HEK293 (cell line): ENCODE results near the gene PHC3.

Experiments used
- CTCF ChIA-PET: fragments of 350-600 bp; formaldehyde crosslinking; extraction: SDS; loops from one replicate; lab custom pipeline; 2021; ENCODE audit warnings: antibody characterized with exemption; lab: Yijun Ruan, JAX
- POLR2A ChIA-PET: fragments of 300-600 bp; formaldehyde crosslinking; extraction: SDS; loops from one replicate; lab custom pipeline; 2020; ENCODE audit warnings: antibody characterized with exemption, inconsistent platforms; lab: Yijun Ruan, JAX
- H3K27ac ChIP-seq: fragments of 200-500 bp; sonication (Bioruptor generic); 2 replicates; pipeline ENCODE4 v1.5.1; 2014; ENCODE audit warnings: low read depth, low read length, control low read depth, inconsistent platforms; ENCODE audit errors: extremely low read depth
- H3K36me3 ChIP-seq, 2 experiments: fragments of 200-500 bp in 1 of 2; sonication (Bioruptor generic) in 1 of 2; 1 replicate in 1 of 2; 2 replicates in 1 of 2; pipeline ENCODE4 v1.5.1; 2014 to 2017; ENCODE audit warnings: inconsistent platforms in 2 of 2, low read length in 2 of 2; ENCODE audit not compliant: control insufficient read depth in 2 of 2, insufficient read depth in 1 of 2
- H3K4me1 ChIP-seq: fragments of 200-500 bp; sonication (Bioruptor generic); 2 replicates; pipeline ENCODE4 v1.5.1; 2014; ENCODE audit warnings: mild to moderate bottlenecking, low read length, inconsistent platforms; ENCODE audit not compliant: control insufficient read depth, insufficient read depth
- H3K4me3 ChIP-seq: 2 replicates; pipeline ENCODE4 v1.5.1; 2011; ENCODE audit warnings: low read depth, mild to moderate bottlenecking, control low read depth, low read length, moderate library complexity
- H3K9me3 ChIP-seq: fragments of 200-500 bp; sonication (Bioruptor generic); 2 replicates; pipeline ENCODE4 v1.5.1; 2014; ENCODE audit warnings: low read depth, low read length, inconsistent platforms; ENCODE audit not compliant: control insufficient read depth, insufficient read depth
- BCL11A ChIP-seq: fragments of 450-650 bp; formaldehyde crosslinking; IDR thresholded peaks from 2 replicates; pipeline ENCODE4 v1.5.1; 2016; ENCODE audit warnings: low read depth, missing biosample characterization, missing genetic modification characterization
- HIC1 ChIP-seq: fragments of 450-650 bp; formaldehyde crosslinking; IDR thresholded peaks from 2 replicates; pipeline ENCODE4 v1.5.1; 2016; ENCODE audit warnings: missing biosample characterization, missing genetic modification characterization
- MYNN ChIP-seq: fragments of 450-650 bp; formaldehyde crosslinking; IDR thresholded peaks from 2 replicates; pipeline ENCODE4 v1.5.1; 2016; ENCODE audit warnings: missing biosample characterization, missing genetic modification characterization, borderline replicate concordance
- TSHZ1 ChIP-seq: fragments of 450-650 bp; formaldehyde crosslinking; IDR thresholded peaks from 2 replicates; pipeline ENCODE4 v1.5.1; 2016; ENCODE audit warnings: missing biosample characterization, missing genetic modification characterization, borderline replicate concordance
- ZBTB1 ChIP-seq: fragments of 450-650 bp; formaldehyde crosslinking; IDR thresholded peaks from 2 replicates; pipeline ENCODE4 v1.5.1; 2016; ENCODE audit warnings: missing biosample characterization, missing genetic modification characterization
- ZBTB21 ChIP-seq: fragments of 450-650 bp; formaldehyde crosslinking; IDR thresholded peaks from 2 replicates; pipeline ENCODE4 v1.5.1; 2017; ENCODE audit warnings: missing biosample characterization, missing genetic modification characterization
- ZFHX2 ChIP-seq: fragments of 450-650 bp; formaldehyde crosslinking; conservative IDR thresholded peaks from 2 replicates; pipeline ENCODE4 v1.5.1; 2016; ENCODE audit warnings: missing biosample characterization, missing genetic modification characterization
- ZNF133 ChIP-seq: fragments of 450-650 bp; formaldehyde crosslinking; IDR thresholded peaks from 2 replicates; pipeline ENCODE4 v1.5.1; 2016; ENCODE audit warnings: missing biosample characterization, missing genetic modification characterization
- ZNF394 ChIP-seq: fragments of 450-650 bp; formaldehyde crosslinking; IDR thresholded peaks from 2 replicates; pipeline ENCODE4 v1.5.1; 2016; ENCODE audit warnings: missing biosample characterization, missing genetic modification characterization, mild to moderate bottlenecking, moderate library complexity, borderline replicate concordance
- ZNF514 ChIP-seq: fragments of 450-650 bp; formaldehyde crosslinking; IDR thresholded peaks from 2 replicates; pipeline ENCODE4 v1.5.1; 2016; ENCODE audit warnings: missing biosample characterization, missing genetic modification characterization
- ZNF571 ChIP-seq: fragments of 450-650 bp; formaldehyde crosslinking; IDR thresholded peaks from 2 replicates; pipeline ENCODE4 v1.5.0; 2017; ENCODE audit warnings: missing biosample characterization, missing genetic modification characterization
- ZNF629 ChIP-seq: fragments of 450-650 bp; formaldehyde crosslinking; IDR thresholded peaks from 2 replicates; pipeline ENCODE4 v1.5.1; 2017; ENCODE audit warnings: missing biosample characterization, missing genetic modification characterization
- ZNF658 ChIP-seq: fragments of 450-650 bp; formaldehyde crosslinking; IDR thresholded peaks from 2 replicates; pipeline ENCODE4; 2016; ENCODE audit warnings: missing biosample characterization, missing genetic modification characterization
- ZNF747 ChIP-seq: fragments of 450-650 bp; formaldehyde crosslinking; IDR thresholded peaks from 2 replicates; pipeline ENCODE4 v1.5.1; 2016; ENCODE audit warnings: missing biosample characterization, missing genetic modification characterization
- TF ChIP-seq, protein P1 (sequence below): fragments of 450-650 bp; formaldehyde crosslinking; IDR thresholded peaks from 2 replicates; pipeline ENCODE4 v1.5.1; 2016; ENCODE audit warnings: missing biosample characterization, missing genetic modification characterization
- TF ChIP-seq, protein P2 (sequence below): fragments of 450-650 bp; formaldehyde crosslinking; IDR thresholded peaks from 2 replicates; pipeline ENCODE4 v1.5.1; 2016; ENCODE audit warnings: missing biosample characterization, missing genetic modification characterization
- TF ChIP-seq, protein P3 (sequence below): fragments of 450-650 bp; formaldehyde crosslinking; IDR thresholded peaks from 2 replicates; pipeline ENCODE4 v1.5.1; 2016; ENCODE audit warnings: missing biosample characterization, missing genetic modification characterization

PHC3 gene

GRCh38 chr3:170179432-170179831, 2.1 kb downstream of the PHC3 start:
- no peaks in the 10 kb centered on the region for H3K9me3 ChIP-seq
- ChIA-PET POLR2A (no interaction called here), CTCF (interaction anchor here (0.6 to 1.1 kb wide), 3 partner anchors 202 to 234 kb away, joined by 3 read pairs; no protein-coding TSS in a partner anchor)
- no peaks in the 10 kb centered on the region for H3K4me1 ChIP-seq
- no peak overlapping the region for H3K27ac ChIP-seq
- peaks cover 21 to 43% of the 10 kb centered on the region in 2 experiments for H3K36me3 ChIP-seq
- H3K4me3 ChIP-seq, result no peak overlapping the region
- TF ChIP-seq ZFHX2 (tag by site-specific recombination) (no peak), ZNF394 (tag by site-specific recombination) (no peak), ZNF629 (tag by site-specific recombination) (no peak), ZBTB1 (tag by site-specific recombination) (no peak), ZNF658 (no peak), BCL11A (tag by site-specific recombination) (no peak), ZBTB21 (no peak), ZNF747 (no peak), HIC1 (tag by site-specific recombination) (no peak), ZNF133 (no peak), ZNF571 (tag by site-specific recombination) (no peak), TSHZ1 (tag by site-specific recombination) (no peak)
- TF ChIP-seq, protein P1, sequence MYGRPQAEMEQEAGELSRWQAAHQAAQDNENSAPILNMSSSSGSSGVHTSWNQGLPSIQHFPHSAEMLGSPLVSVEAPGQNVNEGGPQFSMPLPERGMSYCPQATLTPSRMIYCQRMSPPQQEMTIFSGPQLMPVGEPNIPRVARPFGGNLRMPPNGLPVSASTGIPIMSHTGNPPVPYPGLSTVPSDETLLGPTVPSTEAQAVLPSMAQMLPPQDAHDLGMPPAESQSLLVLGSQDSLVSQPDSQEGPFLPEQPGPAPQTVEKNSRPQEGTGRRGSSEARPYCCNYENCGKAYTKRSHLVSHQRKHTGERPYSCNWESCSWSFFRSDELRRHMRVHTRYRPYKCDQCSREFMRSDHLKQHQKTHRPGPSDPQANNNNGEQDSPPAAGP, result no peak

- ChIA-PET CTCF (interaction anchor here (0.6 to 1.1 kb wide), 3 partner anchors 22 to 207 kb away, joined by 3 read pairs; no protein-coding TSS in a partner anchor), POLR2A (interaction anchor here (0.7 kb wide), 1 partner anchor 87 kb away, joined by 4 read pairs; no protein-coding TSS in a partner anchor)
- Histone ChIP-seq H3K9me3 (no peaks in the 10 kb centered on the region), H3K4me3 (no peak overlapping the region), H3K4me1 (no peaks in the 10 kb centered on the region), H3K36me3 (peaks cover 26 to 49% of the 10 kb centered on the region in 2 experiments), H3K27ac (no peak overlapping the region)
- TF ChIP-seq, protein P2, sequence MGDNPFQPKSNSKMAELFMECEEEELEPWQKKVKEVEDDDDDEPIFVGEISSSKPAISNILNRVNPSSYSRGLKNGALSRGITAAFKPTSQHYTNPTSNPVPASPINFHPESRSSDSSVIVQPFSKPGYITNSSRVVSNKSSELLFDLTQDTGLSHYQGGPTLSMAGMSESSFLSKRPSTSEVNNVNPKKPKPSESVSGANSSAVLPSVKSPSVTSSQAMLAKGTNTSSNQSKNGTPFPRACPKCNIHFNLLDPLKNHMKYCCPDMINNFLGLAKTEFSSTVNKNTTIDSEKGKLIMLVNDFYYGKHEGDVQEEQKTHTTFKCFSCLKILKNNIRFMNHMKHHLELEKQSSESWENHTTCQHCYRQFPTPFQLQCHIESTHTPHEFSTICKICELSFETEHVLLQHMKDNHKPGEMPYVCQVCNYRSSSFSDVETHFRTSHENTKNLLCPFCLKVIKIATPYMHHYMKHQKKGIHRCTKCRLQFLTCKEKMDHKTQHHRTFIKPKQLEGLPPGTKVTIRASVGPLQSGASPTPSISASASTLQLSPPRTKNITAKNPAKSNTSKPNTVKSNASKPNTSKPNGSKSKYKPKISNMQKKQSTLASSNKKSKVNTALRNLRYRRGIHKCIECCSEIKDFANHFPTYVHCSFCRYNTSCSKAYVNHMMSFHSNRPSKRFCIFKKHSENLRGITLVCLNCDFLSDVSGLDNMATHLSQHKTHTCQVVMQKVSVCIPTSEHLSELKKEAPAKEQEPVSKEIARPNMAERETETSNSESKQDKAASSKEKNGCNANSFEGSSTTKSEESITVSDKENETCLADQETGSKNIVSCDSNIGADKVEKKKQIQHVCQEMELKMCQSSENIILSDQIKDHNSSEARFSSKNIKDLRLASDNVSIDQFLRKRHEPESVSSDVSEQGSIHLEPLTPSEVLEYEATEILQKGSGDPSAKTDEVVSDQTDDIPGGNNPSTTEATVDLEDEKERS (tag by site-specific recombination), result no peak
- TF ChIP-seq, protein P3, sequence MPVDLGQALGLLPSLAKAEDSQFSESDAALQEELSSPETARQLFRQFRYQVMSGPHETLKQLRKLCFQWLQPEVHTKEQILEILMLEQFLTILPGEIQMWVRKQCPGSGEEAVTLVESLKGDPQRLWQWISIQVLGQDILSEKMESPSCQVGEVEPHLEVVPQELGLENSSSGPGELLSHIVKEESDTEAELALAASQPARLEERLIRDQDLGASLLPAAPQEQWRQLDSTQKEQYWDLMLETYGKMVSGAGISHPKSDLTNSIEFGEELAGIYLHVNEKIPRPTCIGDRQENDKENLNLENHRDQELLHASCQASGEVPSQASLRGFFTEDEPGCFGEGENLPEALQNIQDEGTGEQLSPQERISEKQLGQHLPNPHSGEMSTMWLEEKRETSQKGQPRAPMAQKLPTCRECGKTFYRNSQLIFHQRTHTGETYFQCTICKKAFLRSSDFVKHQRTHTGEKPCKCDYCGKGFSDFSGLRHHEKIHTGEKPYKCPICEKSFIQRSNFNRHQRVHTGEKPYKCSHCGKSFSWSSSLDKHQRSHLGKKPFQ, result no peak
- no peak for TF ChIP-seq MYNN
- no peak for TF ChIP-seq ZNF514 (tag by site-specific recombination)
These were observed 2.9 kb downstream of the PHC3 start for GRCh38 chr3:170178651-170179050.
